ENCODE data around the gene SMURF1. TPM values are rescaled to one million over a fixed set of nuclear protein-coding genes. Genes with fewer than 3 reads are reported as not detected.

SMURF1 gene
- total RNA-seq, 2 experiments from 2014 or later = 10.1 to 11.1 TPM

GRCh38 chr7:99001482-99002147 lies 142.3 kb downstream of the SMURF1 start:
- Mint-ChIP-seq H3K9me3 (no peaks in the 10 kb centered on the region), H3K36me3 (ENCODE audit: low read depth) (peaks cover 32% of the 10 kb centered on the region), H3K27ac (no peak overlapping the region), H3K27me3 (ENCODE audit: low read depth) (no peaks in the 10 kb centered on the region), H3K4me3 (no peak overlapping the region), H3K4me1 (ENCODE audit: low read depth) (no peaks in the 10 kb centered on the region)
- CTCF ChIA-PET = no interaction called here
- DNase-seq = no peak
- intact Hi-C loops (cut with micrococcal nuclease) = no loop called here

GRCh38 chr7:99000904-99001465 lies 142.9 kb downstream of the SMURF1 start:
- H3K27me3 Mint-ChIP-seq (ENCODE audit: low read depth) = no peaks in the 10 kb centered on the region
- no peaks in the 10 kb centered on the region for H3K9me3 Mint-ChIP-seq
- DNase-seq = no peak
- intact Hi-C loops (cut with micrococcal nuclease) = no loop called here
- CTCF ChIA-PET = interaction anchor here (0.6 kb wide), 1 partner anchor 183 kb away, joined by 3 read pairs; no protein-coding TSS in a partner anchor
- H3K27ac Mint-ChIP-seq = no peak overlapping the region
- H3K36me3 Mint-ChIP-seq (ENCODE audit: low read depth) = peaks cover 30% of the 10 kb centered on the region
- no peak overlapping the region for H3K4me3 Mint-ChIP-seq
- peaks cover 2% of the 10 kb centered on the region for H3K4me1 Mint-ChIP-seq (ENCODE audit: low read depth)

GRCh38 chr7:99000196-99000903 lies 143.6 kb downstream of the SMURF1 start:
- Mint-ChIP-seq H3K9me3 (no peaks in the 10 kb centered on the region), H3K27ac (no peak overlapping the region), H3K4me1 (ENCODE audit: low read depth) (peaks cover 3% of the 10 kb centered on the region), H3K4me3 (no peak overlapping the region), H3K27me3 (ENCODE audit: low read depth) (no peaks in the 10 kb centered on the region), H3K36me3 (ENCODE audit: low read depth) (peaks cover 27% of the 10 kb centered on the region)
- CTCF ChIA-PET = interaction anchor here (0.6 kb wide), 1 partner anchor 183 kb away, joined by 3 read pairs; no protein-coding TSS in a partner anchor
- no peak for DNase-seq
- intact Hi-C loops (cut with micrococcal nuclease) = no loop called here

GRCh38 chr7:98998821-98999725 lies 144.8 kb downstream of the SMURF1 start:
- no peaks in the 10 kb centered on the region for H3K27me3 Mint-ChIP-seq (ENCODE audit: low read depth)
- H3K9me3 Mint-ChIP-seq = no peaks in the 10 kb centered on the region
- H3K4me1 Mint-ChIP-seq (ENCODE audit: low read depth) = peaks cover 3% of the 10 kb centered on the region
- H3K27ac Mint-ChIP-seq = no peak overlapping the region
- CTCF ChIA-PET = interaction anchor here (1.3 kb wide), 1 partner anchor 314 kb away, joined by 3 read pairs; no protein-coding TSS in a partner anchor
- intact Hi-C loops (cut with micrococcal nuclease) = no loop called here
- peaks cover 21% of the 10 kb centered on the region for H3K36me3 Mint-ChIP-seq (ENCODE audit: low read depth)
- no peak overlapping the region for H3K4me3 Mint-ChIP-seq
- DNase-seq = no peak

GRCh38 chr7:98997846-98998245 lies 146.1 kb downstream of the SMURF1 start:
- peaks cover 21% of the 10 kb centered on the region for H3K36me3 Mint-ChIP-seq (ENCODE audit: low read depth)
- H3K4me1 Mint-ChIP-seq (ENCODE audit: low read depth) = peaks cover 3% of the 10 kb centered on the region
- H3K9me3 Mint-ChIP-seq = no peaks in the 10 kb centered on the region
- H3K27ac Mint-ChIP-seq = no peak overlapping the region
- CTCF ChIA-PET = interaction anchor here (0.5 to 0.9 kb wide), 2 partner anchors 93 to 313 kb away, joined by 3 to 5 read pairs; no protein-coding TSS in a partner anchor
- H3K4me3 Mint-ChIP-seq = no peak overlapping the region
- H3K27me3 Mint-ChIP-seq (ENCODE audit: low read depth) = no peaks in the 10 kb centered on the region
- DNase-seq = no peak
- intact Hi-C loops (cut with micrococcal nuclease) = no loop called here

GRCh38 chr7:98996150-98996552 lies 147.8 kb downstream of the SMURF1 start:
- peaks cover 26% of the 10 kb centered on the region for H3K36me3 Mint-ChIP-seq (ENCODE audit: low read depth)
- no peak overlapping the region for H3K27ac Mint-ChIP-seq

GRCh38 chr7:98995523-98996149 lies 148.3 kb downstream of the SMURF1 start:
- no peak for DNase-seq
- Mint-ChIP-seq H3K36me3 (ENCODE audit: low read depth) (peaks cover 26% of the 10 kb centered on the region), H3K9me3 (no peaks in the 10 kb centered on the region), H3K4me3 (no peak overlapping the region), H3K27me3 (ENCODE audit: low read depth) (no peaks in the 10 kb centered on the region), H3K4me1 (ENCODE audit: low read depth) (peaks cover 3% of the 10 kb centered on the region), H3K27ac (no peak overlapping the region)
- intact Hi-C loops (cut with micrococcal nuclease) = no loop called here
- CTCF ChIA-PET = no interaction called here

More at GRCh38 chr7:98996150-98996552, 147.8 kb downstream of the SMURF1 start:
- no peak overlapping the region for H3K4me3 Mint-ChIP-seq
- CTCF ChIA-PET = no interaction called here
- no peaks in the 10 kb centered on the region for H3K27me3 Mint-ChIP-seq (ENCODE audit: low read depth)
- H3K4me1 Mint-ChIP-seq (ENCODE audit: low read depth) = peaks cover 3% of the 10 kb centered on the region
- DNase-seq = no peak
- intact Hi-C loops (cut with micrococcal nuclease) = no loop called here
- H3K9me3 Mint-ChIP-seq = no peaks in the 10 kb centered on the region

- Mint-ChIP-seq H3K4me1 (ENCODE audit: low read depth) (peaks cover 3% of the 10 kb centered on the region), H3K36me3 (ENCODE audit: low read depth) (peaks cover 28% of the 10 kb centered on the region), H3K9me3 (no peaks in the 10 kb centered on the region), H3K27ac (no peak overlapping the region), H3K4me3 (no peak overlapping the region), H3K27me3 (ENCODE audit: low read depth) (no peaks in the 10 kb centered on the region)
- intact Hi-C loops (cut with micrococcal nuclease) = no loop called here
- no peak for DNase-seq
- CTCF ChIA-PET = no interaction called here
These were observed 148.8 kb downstream of the SMURF1 start for GRCh38 chr7:98995111-98995510.

- intact Hi-C loops (cut with micrococcal nuclease) = no loop called here
- Mint-ChIP-seq H3K36me3 (ENCODE audit: low read depth) (peaks cover 32% of the 10 kb centered on the region), H3K27me3 (ENCODE audit: low read depth) (no peaks in the 10 kb centered on the region), H3K4me1 (ENCODE audit: low read depth) (peaks cover 3% of the 10 kb centered on the region), H3K27ac (no peak overlapping the region), H3K4me3 (no peak overlapping the region), H3K9me3 (no peaks in the 10 kb centered on the region)
- CTCF ChIA-PET = no interaction called here
- DNase-seq = no peak
These were observed 149.6 kb downstream of the SMURF1 start for GRCh38 chr7:98994046-98994944.

GRCh38 chr7:98993024-98993897 lies 150.6 kb downstream of the SMURF1 start:
- peaks cover 36% of the 10 kb centered on the region for H3K36me3 Mint-ChIP-seq (ENCODE audit: low read depth)
- intact Hi-C loops (cut with micrococcal nuclease) = no loop called here
- H3K27me3 Mint-ChIP-seq (ENCODE audit: low read depth) = no peaks in the 10 kb centered on the region
- H3K4me3 Mint-ChIP-seq = no peak overlapping the region
- H3K9me3 Mint-ChIP-seq = no peaks in the 10 kb centered on the region
- H3K27ac Mint-ChIP-seq = no peak overlapping the region
- CTCF ChIA-PET = no interaction called here
- DNase-seq = no peak
- H3K4me1 Mint-ChIP-seq (ENCODE audit: low read depth) = peaks cover 5% of the 10 kb centered on the region

Measured in activated naive CD4-positive, alpha-beta T cell treated with anti-CD3 and anti-CD28 coated beads for 36 hours (primary cell).